Measurements from ENCODE around the gene CDK12. TPM values are rescaled to one million over a fixed set of nuclear protein-coding genes. Genes with fewer than 3 reads are reported as not detected.

The CDK12 gene
- total RNA-seq, 1 experiment from 2014 or later: 67.0 TPM

- H3K9me3 ChIP-seq (ENCODE audit: low read length): no peaks in the 10 kb centered on the region
- no peak overlapping the region for H3K4me2 ChIP-seq (ENCODE audit: low read depth, low read length, poor library complexity, severe bottlenecking)
These were observed 95.1 kb downstream of the CDK12 start for GRCh38 chr17:39556423-39556822.

GRCh38 chr17:39562395-39562794, 101.1 kb downstream of the CDK12 start:
- Histone ChIP-seq H3K4me1 (ENCODE audit: low read length) (peaks cover 26% of the 10 kb centered on the region), H3K36me3 (ENCODE audit: insufficient read depth, low read length) (peaks cover 10% of the 10 kb centered on the region)

More at GRCh38 chr17:39556423-39556822, 95.1 kb downstream of the CDK12 start:
- no peak overlapping the region for H3K9ac ChIP-seq (ENCODE audit: low read length)
- H4K20me1 ChIP-seq (ENCODE audit: insufficient read depth, low read depth, low read length): no peaks in the 10 kb centered on the region
- H2AFZ ChIP-seq (ENCODE audit: low read length): no peak overlapping the region
- peaks cover 10% of the 10 kb centered on the region for H3K36me3 ChIP-seq (ENCODE audit: insufficient read depth, low read length)
- peaks cover 10% of the 10 kb centered on the region for H3K4me1 ChIP-seq (ENCODE audit: low read length)
- no peak overlapping the region for H3K27ac ChIP-seq (ENCODE audit: low read length)
- no peaks in the 10 kb centered on the region for H3K79me2 ChIP-seq (ENCODE audit: low read length)
- no peak for DNase-seq
- no peaks in the 10 kb centered on the region for H3K9me2 ChIP-seq (replicated peaks; ENCODE audit: insufficient read depth, low read length)
- H3K27me3 ChIP-seq (ENCODE audit: low read length): no peaks in the 10 kb centered on the region
- no peak overlapping the region for H3K4me3 ChIP-seq (ENCODE audit: low read length)

GRCh38 chr17:39562976-39563375, 101.7 kb downstream of the CDK12 start:
- no peak for DNase-seq
- Histone ChIP-seq H3K36me3 (ENCODE audit: insufficient read depth, low read length) (peaks cover 10% of the 10 kb centered on the region), H3K4me2 (ENCODE audit: low read depth, low read length, poor library complexity, severe bottlenecking) (peak overlapping the region; percentile 23), H4K20me1 (ENCODE audit: insufficient read depth, low read depth, low read length) (no peaks in the 10 kb centered on the region), H3K9me3 (ENCODE audit: low read length) (no peaks in the 10 kb centered on the region), H3K79me2 (ENCODE audit: low read length) (no peaks in the 10 kb centered on the region), H3K9ac (ENCODE audit: low read length) (no peak overlapping the region), H2AFZ (ENCODE audit: low read length) (peak overlapping the region; percentile 67; the same call in 1 of the 2 replicates), H3K27ac (ENCODE audit: low read length) (peak overlapping the region; percentile 47; the same call in 1 of the 2 replicates), H3K4me1 (ENCODE audit: low read length) (peaks cover 26% of the 10 kb centered on the region), H3K27me3 (ENCODE audit: low read length) (no peaks in the 10 kb centered on the region), H3K9me2 (replicated peaks; ENCODE audit: insufficient read depth, low read length) (no peaks in the 10 kb centered on the region), H3K4me3 (ENCODE audit: low read length) (no peak overlapping the region)

More at GRCh38 chr17:39562395-39562794, 101.1 kb downstream of the CDK12 start:
- H3K9me3 ChIP-seq (ENCODE audit: low read length): no peaks in the 10 kb centered on the region
- H3K27me3 ChIP-seq (ENCODE audit: low read length): no peaks in the 10 kb centered on the region
- H2AFZ ChIP-seq (ENCODE audit: low read length): no peak overlapping the region
- no peaks in the 10 kb centered on the region for H3K79me2 ChIP-seq (ENCODE audit: low read length)
- no peaks in the 10 kb centered on the region for H4K20me1 ChIP-seq (ENCODE audit: insufficient read depth, low read depth, low read length)
- no peak overlapping the region for H3K4me3 ChIP-seq (ENCODE audit: low read length)
- H3K9ac ChIP-seq (ENCODE audit: low read length): peak overlapping the region; percentile 31
- no peak for DNase-seq
- H3K4me2 ChIP-seq (ENCODE audit: low read depth, low read length, poor library complexity, severe bottlenecking): peak overlapping the region; percentile 23
- peak overlapping the region; percentile 47; the same call in 1 of the 2 replicates for H3K27ac ChIP-seq (ENCODE audit: low read length)
- H3K9me2 ChIP-seq (replicated peaks; ENCODE audit: insufficient read depth, low read length): no peaks in the 10 kb centered on the region

GRCh38 chr17:39563476-39563875, 102.2 kb downstream of the CDK12 start:
- no peak overlapping the region for H3K27ac ChIP-seq (ENCODE audit: low read length)
- H3K9me2 ChIP-seq (replicated peaks; ENCODE audit: insufficient read depth, low read length): no peaks in the 10 kb centered on the region
- no peaks in the 10 kb centered on the region for H3K27me3 ChIP-seq (ENCODE audit: low read length)
- no peaks in the 10 kb centered on the region for H3K9me3 ChIP-seq (ENCODE audit: low read length)
- H3K79me2 ChIP-seq (ENCODE audit: low read length): no peaks in the 10 kb centered on the region
- H3K4me2 ChIP-seq (ENCODE audit: low read depth, low read length, poor library complexity, severe bottlenecking): no peak overlapping the region
- H3K4me1 ChIP-seq (ENCODE audit: low read length): peaks cover 26% of the 10 kb centered on the region
- H3K36me3 ChIP-seq (ENCODE audit: insufficient read depth, low read length): peaks cover 10% of the 10 kb centered on the region
- DNase-seq: no peak
- H3K9ac ChIP-seq (ENCODE audit: low read length): no peak overlapping the region
- no peak overlapping the region for H3K4me3 ChIP-seq (ENCODE audit: low read length)
- H4K20me1 ChIP-seq (ENCODE audit: insufficient read depth, low read depth, low read length): no peaks in the 10 kb centered on the region
- H2AFZ ChIP-seq (ENCODE audit: low read length): no peak overlapping the region

- peak overlapping the region; percentile 51 for H3K27ac ChIP-seq (ENCODE audit: low read length)
- H4K20me1 ChIP-seq (ENCODE audit: insufficient read depth, low read depth, low read length): no peaks in the 10 kb centered on the region
- H3K4me2 ChIP-seq (ENCODE audit: low read depth, low read length, poor library complexity, severe bottlenecking): no peak overlapping the region
- DNase-seq: peak; percentile 58
- H2AFZ ChIP-seq (ENCODE audit: low read length): no peak overlapping the region
- H3K36me3 ChIP-seq (ENCODE audit: insufficient read depth, low read length): peaks cover 15% of the 10 kb centered on the region
- H3K9ac ChIP-seq (ENCODE audit: low read length): no peak overlapping the region
- H3K79me2 ChIP-seq (ENCODE audit: low read length): no peaks in the 10 kb centered on the region
- H3K4me3 ChIP-seq (ENCODE audit: low read length): no peak overlapping the region
- no peaks in the 10 kb centered on the region for H3K9me3 ChIP-seq (ENCODE audit: low read length)
- H3K4me1 ChIP-seq (ENCODE audit: low read length): peaks cover 26% of the 10 kb centered on the region
- no peaks in the 10 kb centered on the region for H3K27me3 ChIP-seq (ENCODE audit: low read length)
- H3K9me2 ChIP-seq (replicated peaks; ENCODE audit: insufficient read depth, low read length): no peaks in the 10 kb centered on the region
These were observed 103.0 kb downstream of the CDK12 start for GRCh38 chr17:39564211-39564848.

- Histone ChIP-seq H4K20me1 (ENCODE audit: insufficient read depth, low read depth, low read length) (no peaks in the 10 kb centered on the region), H3K9me3 (ENCODE audit: low read length) (peaks cover 7% of the 10 kb centered on the region; the same call in 1 of the 2 replicates), H3K9ac (ENCODE audit: low read length) (no peak overlapping the region), H3K27ac (ENCODE audit: low read length) (no peak overlapping the region), H3K36me3 (ENCODE audit: insufficient read depth, low read length) (peaks cover 30% of the 10 kb centered on the region), H2AFZ (ENCODE audit: low read length) (no peak overlapping the region), H3K4me3 (ENCODE audit: low read length) (no peak overlapping the region), H3K27me3 (ENCODE audit: low read length) (no peaks in the 10 kb centered on the region), H3K4me2 (ENCODE audit: low read depth, low read length, poor library complexity, severe bottlenecking) (no peak overlapping the region), H3K9me2 (replicated peaks; ENCODE audit: insufficient read depth, low read length) (no peaks in the 10 kb centered on the region), H3K79me2 (ENCODE audit: low read length) (no peaks in the 10 kb centered on the region), H3K4me1 (ENCODE audit: low read length) (peaks cover 26% of the 10 kb centered on the region)
- no peak for DNase-seq
These were observed 105.0 kb downstream of the CDK12 start for GRCh38 chr17:39566094-39566850.

GRCh38 chr17:39568702-39569101, 107.4 kb downstream of the CDK12 start:
- no peak for DNase-seq
- H3K9me2 ChIP-seq (replicated peaks; ENCODE audit: insufficient read depth, low read length): no peaks in the 10 kb centered on the region
- H3K4me3 ChIP-seq (ENCODE audit: low read length): no peak overlapping the region
- H3K27me3 ChIP-seq (ENCODE audit: low read length): no peaks in the 10 kb centered on the region
- peaks cover 32% of the 10 kb centered on the region for H3K36me3 ChIP-seq (ENCODE audit: insufficient read depth, low read length)
- no peak overlapping the region for H2AFZ ChIP-seq (ENCODE audit: low read length)
- H3K27ac ChIP-seq (ENCODE audit: low read length): no peak overlapping the region
- no peaks in the 10 kb centered on the region for H3K79me2 ChIP-seq (ENCODE audit: low read length)
- H3K4me2 ChIP-seq (ENCODE audit: low read depth, low read length, poor library complexity, severe bottlenecking): no peak overlapping the region
- H4K20me1 ChIP-seq (ENCODE audit: insufficient read depth, low read depth, low read length): no peaks in the 10 kb centered on the region
- peaks cover 7% of the 10 kb centered on the region; the same call in 1 of the 2 replicates for H3K9me3 ChIP-seq (ENCODE audit: low read length)
- H3K9ac ChIP-seq (ENCODE audit: low read length): no peak overlapping the region
- peaks cover 13% of the 10 kb centered on the region for H3K4me1 ChIP-seq (ENCODE audit: low read length)

- Histone ChIP-seq H3K9me3 (ENCODE audit: low read length) (peaks cover 7% of the 10 kb centered on the region; the same call in 1 of the 2 replicates), H2AFZ (ENCODE audit: low read length) (no peak overlapping the region), H3K4me3 (ENCODE audit: low read length) (no peak overlapping the region), H3K27me3 (ENCODE audit: low read length) (no peaks in the 10 kb centered on the region), H3K4me2 (ENCODE audit: low read depth, low read length, poor library complexity, severe bottlenecking) (no peak overlapping the region), H3K27ac (ENCODE audit: low read length) (no peak overlapping the region), H3K4me1 (ENCODE audit: low read length) (peaks cover 13% of the 10 kb centered on the region), H4K20me1 (ENCODE audit: insufficient read depth, low read depth, low read length) (no peaks in the 10 kb centered on the region), H3K9me2 (replicated peaks; ENCODE audit: insufficient read depth, low read length) (no peaks in the 10 kb centered on the region), H3K79me2 (ENCODE audit: low read length) (no peaks in the 10 kb centered on the region), H3K36me3 (ENCODE audit: insufficient read depth, low read length) (peaks cover 32% of the 10 kb centered on the region), H3K9ac (ENCODE audit: low read length) (no peak overlapping the region)
- DNase-seq: no peak
These were observed 107.8 kb downstream of the CDK12 start for GRCh38 chr17:39569126-39569525.
